Thyroid gland (tissue), 4 donors: ENCODE data around the gene TMEM59L. TPM values are rescaled to one million over a fixed set of nuclear protein-coding genes. Genes with fewer than 3 reads are reported as not detected.
A peak's percentile ranks its signal among the peaks of the same experiment; 100 is the strongest.
"Not testable (repeated sequence)": the region's sequence is repeated elsewhere in the genome, so short reads cannot be mapped to it uniquely, and the experiment has no call there.

ENCODE experiments used
- DNase-seq, 2 donors: peaks; one replicate each; pipeline ENCODE4 v3.0.0-alpha.2; 2019
- H3K27ac ChIP-seq, 3 donors: fragments of 200-600 bp; sonication (generic); 1 replicate in 2 of 3; 2 replicates in 1 of 3; pipeline ENCODE4 v1.5.1; 2016 to 2019; ENCODE audit warnings: mild to moderate bottlenecking in 1 of 3, moderate library complexity in 1 of 3
- H3K27me3 ChIP-seq: fragments of 200-600 bp; sonication (generic); one replicate; pipeline ENCODE4 v1.5.1; 2019
- H3K36me3 ChIP-seq, 2 donors: fragments of 200-600 bp; sonication (generic); one replicate each; pipeline ENCODE4 v1.5.1; 2016 to 2019
- H3K4me1 ChIP-seq, 2 donors: fragments of 200-600 bp; sonication (generic); one replicate each; pipeline ENCODE4 v1.5.1; 2017 to 2019
- H3K4me3 ChIP-seq, 3 donors: fragments of 200-600 bp; sonication (generic); replicated peaks in 1 of 3; 1 replicate in 2 of 3; 2 replicates in 1 of 3; pipeline ENCODE4 v1.5.1; 2016; ENCODE audit warnings: mild to moderate bottlenecking in 1 of 3
- H3K9me3 ChIP-seq: fragments of 200-600 bp; sonication (generic); one replicate; pipeline ENCODE4 v1.5.1; 2017
- CTCF ChIP-seq, 6 experiments: fragments of 200-600 bp in 3 of 6; fragments of 450-650 bp in 3 of 6; sonication (generic) in 3 of 6; IDR thresholded peaks; one replicate each; pipeline ENCODE4 v1.5.1; 2016 to 2019; ENCODE audit warnings: antibody characterized with exemption in 6 of 6, mild to moderate bottlenecking in 2 of 6, inconsistent platforms in 1 of 6, moderate library complexity in 1 of 6
- POLR2A ChIP-seq, 2 donors: fragments of 450-650 bp; IDR thresholded peaks; one replicate each; pipeline ENCODE4 v1.6.1; 2017; ENCODE audit warnings: antibody characterized with exemption in 2 of 2, mild to moderate bottlenecking in 2 of 2, moderate library complexity in 1 of 2
- WGBS, 2 donors: methylation state at CpG; one replicate each; pipeline ENCODE4 v1.1.5; 2017; 5-methylcytosine and 5-hydroxymethylcytosine counted together
- intact Hi-C: fragments of 100-400 bp; cut with DNase I; formaldehyde crosslinking; loops from one replicate; pipeline ENCODE4 v1.15.1; 2023
- total RNA-seq, 4 donors: library from RNA; depleted of rRNA; stranded (reverse); fragments of >200 nt; gene quantifications; one replicate each; pipeline ENCODE4 v1.2.3, GENCODE V29; 2016

TMEM59L gene
- total RNA-seq, 4 donors from 2014 or later, result 1.3 to 3.1 (median 2.3) TPM

- intact Hi-C loops, result loop anchor here (5.0 kb wide), 1 partner anchor 257 kb away; no protein-coding TSS in a partner anchor
- H3K4me1 ChIP-seq, result peaks cover 18 to 33% of the 10 kb centered on the region in 2 donors
- no peak overlapping the region for H3K27ac ChIP-seq
- WGBS, 2 donors, result 73 to 74% methylated on average over 35 to 40 of the region's 40 CpGs
- no peaks in the 10 kb centered on the region for H3K36me3 ChIP-seq
- DNase-seq, result no peak
- no peaks in the 10 kb centered on the region for H3K9me3 ChIP-seq
- no peaks in the 10 kb centered on the region for H3K27me3 ChIP-seq
- H3K4me3 ChIP-seq, result no peak overlapping the region
- TF ChIP-seq CTCF (IDR thresholded peaks at IDR 0.05), result no peak
- no peak for TF ChIP-seq POLR2A (IDR thresholded peaks at IDR 0.05)
Observed at GRCh38 chr19:18590273-18591272, 22.1 kb upstream of the TMEM59L start.

GRCh38 chr19:18591735-18592385 is 20.8 kb upstream of the TMEM59L start:
- 83 to 91% methylated on average over 21 to 22 of the region's 22 CpGs for WGBS, 2 donors
- Histone ChIP-seq H3K27me3 (no peaks in the 10 kb centered on the region), H3K9me3 (no peaks in the 10 kb centered on the region), H3K27ac (no peak overlapping the region), H3K36me3 (no peaks in the 10 kb centered on the region), H3K4me1 (peaks cover 18 to 33% of the 10 kb centered on the region in 2 donors), H3K4me3 (no peak overlapping the region)
- intact Hi-C loops, result loop anchor here (5.0 kb wide), 1 partner anchor 255 kb away; no protein-coding TSS in a partner anchor
- DNase-seq, result no peak
- TF ChIP-seq POLR2A (IDR thresholded peaks at IDR 0.05) (no peak), CTCF (IDR thresholded peaks at IDR 0.05) (no peak)

- peaks cover 18 to 33% of the 10 kb centered on the region in 2 donors for H3K4me1 ChIP-seq
- H3K27ac ChIP-seq, H3K9me3 ChIP-seq, H3K36me3 ChIP-seq, DNase-seq, H3K27me3 ChIP-seq, H3K4me3 ChIP-seq: not testable (repeated sequence)
- intact Hi-C loops, result loop anchor here (5.0 kb wide), 1 partner anchor 255 kb away; no protein-coding TSS in a partner anchor
- WGBS, 2 donors, result 86 to 97% methylated on average over 2 to 5 of the region's 5 CpGs
Observed at GRCh38 chr19:18592732-18593131, 19.9 kb upstream of the TMEM59L start.

- peak overlapping the region in 1 of 3 donors; percentile 25 for H3K4me3 ChIP-seq
- TF ChIP-seq CTCF (IDR thresholded peaks at IDR 0.05) (no peak), POLR2A (IDR thresholded peaks at IDR 0.05) (no peak)
- H3K36me3 ChIP-seq, result no peaks in the 10 kb centered on the region
- H3K4me1 ChIP-seq, result peaks cover 18 to 26% of the 10 kb centered on the region in 2 donors
- no peak overlapping the region for H3K27ac ChIP-seq
- WGBS, 2 donors, result 15 to 30% methylated on average over 13 to 17 of the region's 25 CpGs
- DNase-seq, result peak; percentile 33 to 44
- H3K27me3 ChIP-seq, result no peaks in the 10 kb centered on the region
- intact Hi-C loops, result loop anchor here (5.0 kb wide), 1 partner anchor 254 kb away; no protein-coding TSS in a partner anchor
- no peaks in the 10 kb centered on the region for H3K9me3 ChIP-seq
Observed at GRCh38 chr19:18593367-18594095, 19.1 kb upstream of the TMEM59L start.
